ENCODE data around the gene AMHR2.

DNA sequence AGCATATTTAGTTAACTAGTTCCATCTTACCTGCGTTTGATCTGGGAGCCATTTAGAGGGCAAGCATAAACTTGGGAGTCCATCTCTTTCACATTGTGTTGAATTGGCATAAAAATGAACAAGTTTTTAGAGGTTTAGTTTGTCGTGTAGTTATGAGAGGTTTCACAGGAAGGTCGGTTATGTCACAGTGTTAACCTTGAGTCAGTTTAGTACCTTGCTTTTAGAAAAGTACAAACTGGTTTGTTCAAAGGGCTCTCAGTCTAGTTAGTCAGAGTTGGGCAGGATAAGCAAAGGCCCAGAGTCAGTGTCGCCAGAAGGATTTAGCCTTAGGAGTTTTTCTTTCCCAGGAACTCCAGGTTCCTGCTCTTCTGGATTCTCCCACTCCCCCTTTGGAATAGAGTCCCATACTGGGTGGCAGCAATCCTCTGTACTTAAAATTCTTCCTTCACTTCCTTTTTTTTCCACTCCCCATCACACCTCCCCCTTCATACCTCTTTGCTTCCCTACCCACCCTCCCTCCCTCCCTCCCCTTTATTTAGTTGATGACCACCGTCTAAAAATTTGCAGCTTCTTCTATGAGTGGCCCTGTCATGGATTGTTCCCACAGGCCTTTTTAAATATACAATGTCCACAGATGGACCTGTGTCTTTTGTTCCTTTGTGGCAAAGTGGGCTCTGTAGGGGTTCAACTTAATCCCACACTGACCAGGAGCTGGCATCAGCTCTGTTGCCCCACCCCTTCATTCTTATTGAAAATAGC is 40.3 kb downstream of the AMHR2 start:
- TF ChIP-seq, protein P1, sequence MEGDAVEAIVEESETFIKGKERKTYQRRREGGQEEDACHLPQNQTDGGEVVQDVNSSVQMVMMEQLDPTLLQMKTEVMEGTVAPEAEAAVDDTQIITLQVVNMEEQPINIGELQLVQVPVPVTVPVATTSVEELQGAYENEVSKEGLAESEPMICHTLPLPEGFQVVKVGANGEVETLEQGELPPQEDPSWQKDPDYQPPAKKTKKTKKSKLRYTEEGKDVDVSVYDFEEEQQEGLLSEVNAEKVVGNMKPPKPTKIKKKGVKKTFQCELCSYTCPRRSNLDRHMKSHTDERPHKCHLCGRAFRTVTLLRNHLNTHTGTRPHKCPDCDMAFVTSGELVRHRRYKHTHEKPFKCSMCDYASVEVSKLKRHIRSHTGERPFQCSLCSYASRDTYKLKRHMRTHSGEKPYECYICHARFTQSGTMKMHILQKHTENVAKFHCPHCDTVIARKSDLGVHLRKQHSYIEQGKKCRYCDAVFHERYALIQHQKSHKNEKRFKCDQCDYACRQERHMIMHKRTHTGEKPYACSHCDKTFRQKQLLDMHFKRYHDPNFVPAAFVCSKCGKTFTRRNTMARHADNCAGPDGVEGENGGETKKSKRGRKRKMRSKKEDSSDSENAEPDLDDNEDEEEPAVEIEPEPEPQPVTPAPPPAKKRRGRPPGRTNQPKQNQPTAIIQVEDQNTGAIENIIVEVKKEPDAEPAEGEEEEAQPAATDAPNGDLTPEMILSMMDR (IDR thresholded peaks at IDR 0.05): no peak
- no peak for TF ChIP-seq EZH2 (IDR thresholded peaks at IDR 0.05)
- TF ChIP-seq EZH2phosphoT487 (IDR thresholded peaks at IDR 0.05): no peak

Measured in neural progenitor cell (in vitro differentiated cells).